Coronary artery (tissue), 2 donors: ENCODE measurements around the gene CENPU.
A peak's percentile ranks its signal among the peaks of the same experiment; 100 is the strongest.
"Not testable (repeated sequence)": the region's sequence is repeated elsewhere in the genome, so short reads cannot be mapped to it uniquely, and the experiment has no call there.

Experiments used
- DNase-seq: peaks from one replicate; pipeline ENCODE4 v3.0.0-alpha.2; 2017; ENCODE audit warnings: low spot score
- H3K27ac ChIP-seq, 2 donors: fragments of 200-600 bp; sonication (generic); one replicate each; pipeline ENCODE4 v1.5.1; 2016 to 2019
- H3K4me3 ChIP-seq: fragments of 200-600 bp; sonication (generic); 2 replicates; pipeline ENCODE4 v1.5.1; 2016; ENCODE audit warnings: mild to moderate bottlenecking, moderate library complexity
- CTCF ChIP-seq: fragments of 200-600 bp; sonication (generic); IDR thresholded peaks from one replicate; pipeline ENCODE4 v1.5.1; 2019; ENCODE audit warnings: antibody characterized with exemption

The CENPU gene

DNA sequence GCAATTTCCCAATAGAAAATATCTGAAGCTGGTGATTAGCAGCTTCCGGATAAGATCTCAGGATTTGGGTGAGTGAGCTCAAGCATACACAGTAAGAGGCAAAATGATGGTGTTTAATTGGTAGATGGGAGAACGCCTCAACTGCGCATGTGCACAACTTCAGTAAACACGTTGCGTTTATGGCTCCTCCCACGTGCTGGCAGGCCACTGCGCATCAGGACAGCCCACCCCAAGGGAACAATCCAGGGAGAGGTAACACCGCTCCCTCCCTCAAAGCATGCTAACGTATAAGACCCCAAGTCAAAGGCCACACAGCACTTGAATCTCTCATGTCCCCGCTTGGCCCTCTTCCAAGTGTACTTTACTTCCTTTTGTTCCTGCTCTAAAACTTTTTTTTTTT is 10.3 kb upstream of the CENPU start:
- no peak for TF ChIP-seq CTCF
- no peak overlapping the region for H3K27ac ChIP-seq
- H3K4me3 ChIP-seq = no peak overlapping the region
- no peak for DNase-seq

DNA sequence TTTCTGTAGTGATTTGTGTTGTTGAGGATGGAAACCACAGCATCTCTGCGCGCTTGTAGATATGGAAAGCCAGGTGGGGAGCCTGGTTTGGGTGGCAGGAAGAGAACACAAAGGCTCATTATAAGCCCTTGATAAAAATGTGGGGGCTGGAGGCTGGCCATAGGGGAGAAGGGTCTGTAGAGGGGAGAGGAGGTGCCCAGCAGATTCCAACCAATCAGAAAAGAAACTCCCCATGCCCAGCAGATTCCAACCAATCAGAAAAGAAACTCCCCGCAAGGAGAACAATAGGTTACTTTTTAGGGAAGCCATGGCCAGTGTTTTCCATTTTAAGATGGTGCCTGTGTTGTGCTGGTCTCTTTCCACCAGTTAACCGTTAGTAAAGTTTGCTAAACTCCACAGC is 9.8 kb upstream of the CENPU start:
- DNase-seq = no peak
- Histone ChIP-seq H3K27ac (no peak overlapping the region), H3K4me3 (no peak overlapping the region)
- TF ChIP-seq CTCF = no peak

- H3K27ac ChIP-seq, H3K4me3 ChIP-seq, DNase-seq: not testable (repeated sequence)
Measured at GRCh38 chr4:184741651-184742050, 7.8 kb upstream of the CENPU start.

DNA sequence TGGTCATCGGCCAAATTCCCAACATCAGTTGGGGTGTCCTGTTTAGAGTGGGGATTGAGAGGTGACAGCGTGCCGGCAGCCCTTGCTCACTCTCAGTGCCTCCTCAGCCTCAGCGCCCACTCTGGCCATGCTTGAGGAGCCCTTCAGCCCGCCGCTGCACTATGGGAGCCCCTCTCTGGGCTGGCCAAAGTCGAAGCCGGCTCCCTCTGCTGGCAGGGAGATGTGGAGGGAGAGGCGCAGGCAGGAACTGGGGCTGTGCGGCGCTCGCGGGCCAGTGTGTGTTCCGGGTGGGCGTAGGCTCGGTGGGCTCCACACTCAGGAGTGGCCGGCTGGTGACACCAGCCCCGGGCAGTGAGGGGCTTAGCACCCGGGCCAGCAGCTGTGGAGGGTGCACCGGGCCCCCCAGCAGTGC is 7.1 kb upstream of the CENPU start:
- Histone ChIP-seq H3K4me3 (no peak overlapping the region), H3K27ac (no peak overlapping the region)
- TF ChIP-seq CTCF = no peak
- no peak for DNase-seq

DNA sequence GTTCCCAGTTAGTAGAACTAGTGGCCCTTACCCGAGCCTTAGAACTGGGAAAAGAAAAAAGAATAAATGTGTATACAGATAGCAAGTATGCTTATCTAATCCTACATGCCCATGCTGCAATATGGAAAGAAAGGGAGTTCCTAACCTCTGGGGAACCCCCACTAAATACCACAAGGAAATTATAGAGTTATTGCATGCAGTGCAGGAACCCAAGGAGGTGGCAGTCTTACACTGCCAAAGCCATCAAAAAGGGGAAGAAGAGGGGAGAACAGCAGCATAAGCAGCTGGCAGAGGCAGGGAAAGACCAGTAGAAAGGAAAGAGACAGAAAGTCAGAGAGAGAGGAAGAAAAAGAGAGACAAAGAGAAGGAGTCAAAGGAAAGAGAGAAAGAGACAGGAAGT is 5.7 kb upstream of the CENPU start:
- H3K27ac ChIP-seq, DNase-seq, H3K4me3 ChIP-seq: not testable (repeated sequence)

DNA sequence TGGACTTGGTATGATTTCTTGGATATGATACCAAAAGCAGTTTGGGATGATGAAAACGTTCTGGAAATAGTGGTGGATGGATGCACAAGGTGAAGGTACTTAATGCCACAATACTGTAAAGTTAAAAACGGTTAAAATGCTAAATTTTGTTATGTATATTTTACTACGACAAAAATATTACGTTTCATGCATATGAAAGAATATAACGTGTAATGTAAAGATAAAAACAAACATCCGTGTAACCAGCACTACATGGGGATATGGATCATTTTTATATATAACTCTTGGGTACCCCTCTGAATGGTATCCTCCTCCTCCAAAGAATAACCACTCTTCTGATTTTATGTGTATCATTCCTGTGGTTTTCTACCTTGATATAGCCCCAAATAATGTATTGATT is 862 bp upstream of the CENPU start:
- Histone ChIP-seq H3K4me3 (peak overlapping the region; percentile 76), H3K27ac (no peak overlapping the region)
- DNase-seq = no peak
- TF ChIP-seq CTCF = no peak

DNA sequence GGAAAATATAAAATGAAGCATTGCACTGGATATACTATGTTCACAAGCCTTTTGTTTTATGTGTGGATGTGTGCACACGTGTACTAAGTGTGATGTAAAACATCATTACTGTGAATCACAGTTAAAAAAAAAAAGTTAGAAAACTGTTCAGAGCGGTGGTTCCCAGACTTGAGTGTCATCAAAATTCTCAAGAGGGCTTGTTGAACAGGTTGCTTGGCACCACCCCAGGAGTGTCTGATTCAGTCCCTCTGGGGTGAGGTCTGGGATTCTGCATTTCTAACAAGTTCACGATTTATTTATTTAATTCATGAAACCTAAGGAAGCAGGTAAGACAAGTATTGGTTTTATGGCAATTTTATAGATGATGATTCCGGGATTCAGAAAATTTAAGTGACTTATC is 1.8 kb downstream of the CENPU start:
- no peak for DNase-seq
- no peak for TF ChIP-seq CTCF
- H3K27ac ChIP-seq = no peak overlapping the region
- H3K4me3 ChIP-seq = no peak overlapping the region

DNA sequence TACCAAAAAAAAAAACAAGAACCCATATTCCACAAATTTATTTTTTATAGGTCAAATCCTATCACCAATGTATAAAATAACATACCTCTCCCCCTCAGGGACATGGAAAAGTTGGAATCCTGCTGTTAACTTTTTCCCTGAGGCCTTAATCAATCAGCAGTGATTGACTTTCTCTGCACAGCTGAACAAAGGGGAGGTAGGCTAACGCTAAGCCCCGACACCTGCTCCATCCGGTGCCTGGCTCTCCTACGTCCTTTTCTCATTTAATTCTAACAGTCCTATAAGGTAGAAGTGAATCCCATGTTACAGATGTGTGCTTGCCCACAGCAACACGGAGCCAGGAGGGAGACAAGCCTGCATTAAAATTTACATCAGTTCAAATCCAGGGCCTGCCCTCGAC is 2.8 kb downstream of the CENPU start:
- TF ChIP-seq CTCF = no peak
- Histone ChIP-seq H3K27ac (no peak overlapping the region), H3K4me3 (no peak overlapping the region)
- no peak for DNase-seq
